ENCODE measurements around the gene BRWD1. TPM values are rescaled to one million over a fixed set of nuclear protein-coding genes. Genes with fewer than 3 reads are reported as not detected.

Gene BRWD1
- polyA plus RNA-seq, 1 donor (not counting 4 experiments of a cell fraction or from before 2014, with no cell fraction given) = 15.1 TPM

GRCh38 chr21:39220150-39220549 lies 93.3 kb downstream of the BRWD1 start:
- Histone ChIP-seq H3K36me3 (ENCODE audit: control insufficient read depth in 2 of 2, extremely low read depth in 1 of 2, insufficient read depth in 2 of 2, low read length in 2 of 2) (peaks cover 4 to 9% of the 10 kb centered on the region in 2 experiments), H3K9ac (ENCODE audit: control insufficient read depth, extremely low read depth, insufficient read depth, low read length) (no peak overlapping the region), H3K4me3 (ENCODE audit: control insufficient read depth in 2 of 3, extremely low read depth in 1 of 3, insufficient read depth in 2 of 3, low read depth in 1 of 3, low read length in 3 of 3) (no peak overlapping the region), H2AFZ (ENCODE audit: control insufficient read depth, low read length) (no peak overlapping the region), H3K79me2 (ENCODE audit: control insufficient read depth, insufficient read depth, low read length) (no peaks in the 10 kb centered on the region), H3K4me1 (ENCODE audit: control insufficient read depth, extremely low read depth, insufficient read depth, low read length) (no peaks in the 10 kb centered on the region), H3K9me3 (ENCODE audit: control insufficient read depth, low read depth, low read length) (no peaks in the 10 kb centered on the region), H3K4me2 (ENCODE audit: control insufficient read depth, extremely low read depth, insufficient read depth, low read depth, low read length) (no peak overlapping the region), H4K20me1 (ENCODE audit: control insufficient read depth, extremely low read depth, insufficient read depth, low read length) (no peaks in the 10 kb centered on the region), H3K27ac (ENCODE audit: control insufficient read depth, insufficient read depth, low read length) (no peak overlapping the region), H3K27me3 (ENCODE audit: control insufficient read depth, extremely low read depth, insufficient read depth, low read length) (no peaks in the 10 kb centered on the region), H3K9me1 (ENCODE audit: control insufficient read depth, extremely low read depth, insufficient read depth, low read length) (no peaks in the 10 kb centered on the region)
- FAIRE-seq (no peak), DNase-seq (ENCODE audit: low read depth, low spot score) (no peak)
- dilution Hi-C loops (cut with MboI; ENCODE audit: extremely low pct_ligation_motif_present, low sequenced_read_pairs) = no loop called here
- no peak for TF ChIP-seq EZH2 (IDR thresholded peaks at IDR 0.05; ENCODE audit: low read length)
- TF ChIP-seq, protein P1, sequence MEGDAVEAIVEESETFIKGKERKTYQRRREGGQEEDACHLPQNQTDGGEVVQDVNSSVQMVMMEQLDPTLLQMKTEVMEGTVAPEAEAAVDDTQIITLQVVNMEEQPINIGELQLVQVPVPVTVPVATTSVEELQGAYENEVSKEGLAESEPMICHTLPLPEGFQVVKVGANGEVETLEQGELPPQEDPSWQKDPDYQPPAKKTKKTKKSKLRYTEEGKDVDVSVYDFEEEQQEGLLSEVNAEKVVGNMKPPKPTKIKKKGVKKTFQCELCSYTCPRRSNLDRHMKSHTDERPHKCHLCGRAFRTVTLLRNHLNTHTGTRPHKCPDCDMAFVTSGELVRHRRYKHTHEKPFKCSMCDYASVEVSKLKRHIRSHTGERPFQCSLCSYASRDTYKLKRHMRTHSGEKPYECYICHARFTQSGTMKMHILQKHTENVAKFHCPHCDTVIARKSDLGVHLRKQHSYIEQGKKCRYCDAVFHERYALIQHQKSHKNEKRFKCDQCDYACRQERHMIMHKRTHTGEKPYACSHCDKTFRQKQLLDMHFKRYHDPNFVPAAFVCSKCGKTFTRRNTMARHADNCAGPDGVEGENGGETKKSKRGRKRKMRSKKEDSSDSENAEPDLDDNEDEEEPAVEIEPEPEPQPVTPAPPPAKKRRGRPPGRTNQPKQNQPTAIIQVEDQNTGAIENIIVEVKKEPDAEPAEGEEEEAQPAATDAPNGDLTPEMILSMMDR (optimal IDR thresholded peaks at IDR 0.05 in 1 of 3, IDR thresholded peaks at IDR 0.05 in 1 of 3, conservative IDR thresholded peaks at IDR 0.05 in 1 of 3; ENCODE audit: extremely low read depth in 1 of 3, insufficient read depth in 2 of 3, low read length in 3 of 3) = no peak

DNA sequence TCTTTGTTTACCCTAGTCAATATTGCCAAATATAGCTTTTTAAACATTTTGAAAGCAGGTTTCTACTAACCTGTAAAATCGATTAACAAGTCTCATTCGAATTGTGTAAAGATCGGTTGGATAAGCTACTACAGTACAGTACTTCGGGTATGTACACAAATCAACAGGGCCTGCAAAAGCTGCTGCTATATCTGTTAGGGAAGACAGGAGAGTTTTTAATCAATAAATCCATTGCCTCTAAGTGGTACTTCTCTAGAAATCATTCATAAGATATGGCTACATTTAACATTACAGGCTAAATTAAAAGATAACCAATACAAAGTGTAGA lies 95.4 kb downstream of the BRWD1 start:
- no peaks in the 10 kb centered on the region for H3K9me1 ChIP-seq (ENCODE audit: control insufficient read depth, extremely low read depth, insufficient read depth, low read length)

More for the DNA sequence above, 95.4 kb downstream of the BRWD1 start:
- Histone ChIP-seq H3K9me3 (ENCODE audit: control insufficient read depth, low read depth, low read length) (no peaks in the 10 kb centered on the region), H3K36me3 (ENCODE audit: control insufficient read depth in 2 of 2, extremely low read depth in 1 of 2, insufficient read depth in 2 of 2, low read length in 2 of 2) (peaks cover 0 to 11% of the 10 kb centered on the region in 2 experiments), H3K27me3 (ENCODE audit: control insufficient read depth, extremely low read depth, insufficient read depth, low read length) (no peaks in the 10 kb centered on the region), H3K4me2 (ENCODE audit: control insufficient read depth, extremely low read depth, insufficient read depth, low read depth, low read length) (no peak overlapping the region), H3K4me3 (ENCODE audit: control insufficient read depth in 2 of 3, extremely low read depth in 1 of 3, insufficient read depth in 2 of 3, low read depth in 1 of 3, low read length in 3 of 3) (no peak overlapping the region), H4K20me1 (ENCODE audit: control insufficient read depth, extremely low read depth, insufficient read depth, low read length) (no peaks in the 10 kb centered on the region), H2AFZ (ENCODE audit: control insufficient read depth, low read length) (no peak overlapping the region), H3K79me2 (ENCODE audit: control insufficient read depth, insufficient read depth, low read length) (no peaks in the 10 kb centered on the region), H3K4me1 (ENCODE audit: control insufficient read depth, extremely low read depth, insufficient read depth, low read length) (no peaks in the 10 kb centered on the region), H3K27ac (ENCODE audit: control insufficient read depth, insufficient read depth, low read length) (no peak overlapping the region), H3K9ac (ENCODE audit: control insufficient read depth, extremely low read depth, insufficient read depth, low read length) (no peak overlapping the region)
- no peak for FAIRE-seq
- dilution Hi-C loops (cut with MboI; ENCODE audit: extremely low pct_ligation_motif_present, low sequenced_read_pairs) = no loop called here
- DNase-seq (ENCODE audit: low read depth, low spot score) = no peak
- TF ChIP-seq, protein P1 (optimal IDR thresholded peaks at IDR 0.05 in 1 of 3, IDR thresholded peaks at IDR 0.05 in 1 of 3, conservative IDR thresholded peaks at IDR 0.05 in 1 of 3; ENCODE audit: extremely low read depth in 1 of 3, insufficient read depth in 2 of 3, low read length in 3 of 3) = no peak
- TF ChIP-seq EZH2 (IDR thresholded peaks at IDR 0.05; ENCODE audit: low read length) = no peak

All from keratinocyte (primary cell).